HG03442 (cell line): ENCODE measurements around the gene BPTF.
"Not testable (repeated sequence)": the region's sequence is repeated elsewhere in the genome, so short reads cannot be mapped to it uniquely, and the experiment has no call there.

Experiments used
- ATAC-seq: cut with Tn5 transposase; IDR thresholded peaks from one replicate; pipeline ENCODE4 v1.9.1; 2021; ENCODE audit warnings: mild to moderate bottlenecking, moderate library complexity; ENCODE audit not compliant: unreplicated experiment

The BPTF gene

DNA sequence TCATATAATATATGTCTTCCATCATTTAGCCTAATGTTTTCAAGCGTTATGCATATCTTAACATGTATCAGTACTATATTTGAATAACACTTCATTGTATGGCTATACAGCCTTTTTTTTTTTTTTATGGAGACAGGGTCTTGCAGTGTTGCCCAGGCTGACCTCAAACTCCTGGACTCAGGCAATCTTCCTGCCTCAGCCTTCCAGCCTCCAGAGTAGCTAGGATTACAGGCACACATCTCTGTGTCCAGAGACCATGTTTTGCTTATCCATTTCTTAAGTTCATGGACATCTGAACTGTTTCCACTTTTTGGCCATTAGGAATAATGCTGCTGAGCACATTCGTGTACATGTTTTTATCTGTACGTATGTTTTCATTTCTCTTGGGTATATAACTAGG lies 7.8 kb downstream of the BPTF start:
- no peak for ATAC-seq

DNA sequence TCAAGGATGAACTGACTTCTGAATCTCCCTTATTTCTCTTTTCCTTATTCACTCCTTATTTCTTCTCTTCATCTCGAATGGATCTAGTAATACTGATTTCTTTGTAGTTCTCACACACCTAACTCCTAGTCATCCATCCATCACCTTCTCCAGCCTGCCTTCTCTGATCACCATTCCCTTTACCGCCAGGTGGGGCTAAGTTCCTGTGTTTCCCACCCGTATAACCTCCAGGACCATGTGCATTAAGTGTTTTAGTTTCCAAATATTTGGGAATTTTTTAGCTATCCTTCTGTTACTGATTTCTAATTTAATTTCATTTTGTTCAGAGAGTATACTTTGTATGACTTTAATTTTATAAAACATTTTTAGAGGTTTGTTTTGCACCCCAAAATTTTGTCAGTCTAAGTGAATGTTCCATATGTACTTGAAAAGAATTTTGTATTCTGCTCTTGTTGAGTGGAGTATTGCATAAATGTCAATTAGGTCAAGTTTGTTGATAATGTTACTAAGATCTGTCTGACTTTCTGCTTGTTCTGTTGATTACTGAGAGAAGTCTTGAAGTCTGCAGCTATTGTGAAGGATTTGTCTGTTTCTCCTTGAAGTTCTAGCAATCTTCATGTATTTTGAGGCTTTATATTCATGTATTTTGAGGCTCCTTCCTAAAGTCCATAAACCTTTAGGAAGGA lies 8.8 kb downstream of the BPTF start:
- ATAC-seq: no peak

DNA sequence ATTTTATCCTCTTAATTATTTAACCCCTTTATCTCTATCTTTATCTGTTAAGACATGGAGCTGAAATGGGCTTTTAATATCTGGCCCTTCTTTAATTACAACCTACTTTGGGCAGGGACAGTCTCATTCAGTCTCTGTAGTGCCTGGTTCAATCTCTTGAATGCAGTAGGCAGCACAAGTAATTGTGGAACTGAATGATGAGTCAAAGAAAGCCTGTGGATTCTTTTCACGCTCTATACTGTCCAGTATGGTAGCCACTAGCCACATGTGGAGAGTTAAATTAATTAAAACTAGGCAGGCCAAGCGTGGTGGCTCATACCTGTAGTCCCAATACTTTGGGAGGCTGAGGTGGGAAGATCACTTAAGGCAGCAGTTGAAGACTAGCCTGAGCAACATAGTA lies 9.3 kb downstream of the BPTF start:
- no peak for ATAC-seq

DNA sequence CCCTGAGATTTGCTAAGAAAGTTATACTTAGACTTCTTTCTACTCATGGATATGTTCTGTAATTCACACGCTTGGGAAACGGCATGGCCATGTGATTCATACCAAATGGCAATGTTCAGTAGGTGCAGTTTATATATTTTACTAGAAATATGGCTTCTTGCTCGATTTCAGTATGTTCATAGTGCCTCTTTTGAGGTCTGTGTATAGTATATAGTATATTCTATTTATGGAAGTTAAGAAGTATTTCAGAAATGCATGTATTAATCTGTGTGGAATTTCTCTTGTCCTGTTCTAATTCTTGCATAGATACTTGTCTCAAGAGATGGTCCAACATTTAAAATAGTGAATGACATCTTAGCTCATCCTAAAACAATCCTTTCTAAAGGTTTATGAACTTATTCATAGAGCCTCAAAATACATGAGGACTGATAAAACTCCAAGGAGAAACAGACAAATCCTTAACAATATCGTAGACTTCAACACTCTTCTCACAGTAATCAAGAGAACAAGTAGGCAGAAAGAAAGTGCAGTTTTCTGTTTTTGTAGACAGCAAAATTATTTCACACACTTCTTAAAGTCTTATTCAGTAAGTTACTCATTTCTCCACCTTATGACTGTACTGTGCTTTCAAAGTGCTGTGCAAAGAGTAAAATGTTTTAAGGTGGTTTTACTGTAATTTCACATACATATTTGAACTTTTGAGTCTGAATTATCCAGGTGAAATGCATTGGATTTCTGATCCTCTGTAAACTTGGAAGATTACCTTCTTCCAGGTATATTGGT lies 11.1 kb downstream of the BPTF start:
- no peak for ATAC-seq

DNA sequence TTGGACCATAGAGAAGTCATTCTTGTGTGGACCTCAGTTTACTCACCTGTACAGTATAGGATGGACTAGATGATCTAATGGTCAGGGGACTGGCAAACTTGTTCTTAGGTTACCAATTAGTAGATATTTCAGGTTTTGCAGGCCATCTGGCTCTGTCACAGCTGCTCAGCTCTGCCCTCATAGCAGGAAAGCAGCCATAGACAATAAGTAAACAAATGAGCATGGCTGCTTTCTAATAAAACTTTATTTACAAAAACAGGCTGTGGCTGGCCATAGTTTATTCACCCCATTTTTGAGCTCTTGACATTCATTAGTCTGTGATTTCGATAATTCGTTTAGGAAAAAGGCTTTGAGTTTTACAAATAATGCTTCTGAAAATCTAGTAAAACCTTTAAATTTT lies 12.7 kb downstream of the BPTF start:
- ATAC-seq: no peak

DNA sequence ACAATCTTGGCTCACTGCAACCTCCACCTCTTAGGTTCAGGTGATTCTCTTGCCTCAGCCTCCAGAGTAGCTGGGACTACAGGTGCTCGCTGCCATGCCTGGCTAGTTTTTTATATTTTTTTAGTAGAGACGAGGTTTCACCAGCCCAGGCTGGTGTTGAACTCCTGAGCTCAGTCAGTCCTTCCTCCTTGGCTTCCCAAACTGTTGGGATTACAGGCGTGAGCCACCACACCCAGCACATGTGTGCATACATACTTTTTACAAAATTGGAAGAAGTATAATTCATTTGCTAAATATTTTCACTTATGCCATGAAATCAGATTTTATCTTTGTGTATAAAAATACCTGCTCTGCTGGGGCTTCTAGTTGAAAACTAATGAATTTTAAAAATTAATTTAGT lies 13.2 kb downstream of the BPTF start:
- no peak for ATAC-seq

DNA sequence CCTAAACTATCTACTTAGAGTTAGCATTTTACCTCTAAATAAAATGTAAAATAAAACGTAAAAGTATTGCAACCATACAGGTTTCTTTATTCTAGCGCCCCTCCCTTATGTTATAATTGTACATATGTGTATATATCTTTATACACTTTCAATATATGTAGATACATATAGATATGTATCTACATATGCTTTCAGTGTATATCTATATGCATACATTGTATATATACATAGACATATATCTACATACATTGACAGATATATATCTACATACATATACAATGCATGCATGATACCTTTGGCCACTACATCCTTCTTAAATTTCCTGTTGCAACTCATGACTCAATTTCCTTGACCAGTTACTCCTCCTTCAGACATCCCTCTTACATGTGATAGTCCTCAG lies 16.7 kb downstream of the BPTF start:
- no peak for ATAC-seq

DNA sequence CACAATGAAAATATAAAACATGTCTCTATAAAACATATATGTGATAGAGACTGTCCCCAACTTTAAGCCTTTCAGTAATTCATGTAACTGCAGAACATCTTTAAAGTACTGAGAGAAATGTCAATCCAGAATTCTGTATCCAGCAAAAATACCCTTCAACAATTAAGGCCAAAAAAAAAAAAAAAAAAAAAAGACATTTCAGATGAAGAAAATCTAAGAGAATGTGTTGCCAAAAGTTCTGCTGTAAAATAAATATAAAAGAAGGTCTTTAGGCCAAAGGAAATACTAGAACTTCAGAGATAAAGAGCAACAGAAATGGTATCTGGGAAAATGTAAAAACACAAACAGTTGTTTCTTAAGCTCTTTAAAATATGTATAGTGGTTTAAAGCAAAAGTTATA lies 17.3 kb downstream of the BPTF start:
- no peak for ATAC-seq

DNA sequence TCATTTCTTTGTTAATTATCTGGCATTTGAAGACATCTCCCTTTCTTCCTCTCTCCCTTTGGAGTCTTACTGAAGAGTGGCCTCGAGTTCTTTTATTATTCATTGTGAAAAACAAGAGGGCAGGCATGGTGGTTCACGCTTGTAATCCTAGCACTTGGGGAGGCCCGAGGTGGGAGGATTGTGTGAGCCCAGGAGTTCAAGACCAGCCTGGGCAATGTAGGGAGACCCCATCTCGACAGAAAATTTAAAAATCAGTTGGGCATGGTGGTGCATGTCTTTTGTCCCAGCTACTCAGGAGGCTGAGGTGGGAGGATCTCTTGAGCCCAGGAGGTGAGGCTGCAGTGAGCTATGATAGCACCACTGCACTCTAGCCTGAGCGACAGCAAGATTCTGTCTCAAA lies 20.1 kb downstream of the BPTF start:
- ATAC-seq: no peak

DNA sequence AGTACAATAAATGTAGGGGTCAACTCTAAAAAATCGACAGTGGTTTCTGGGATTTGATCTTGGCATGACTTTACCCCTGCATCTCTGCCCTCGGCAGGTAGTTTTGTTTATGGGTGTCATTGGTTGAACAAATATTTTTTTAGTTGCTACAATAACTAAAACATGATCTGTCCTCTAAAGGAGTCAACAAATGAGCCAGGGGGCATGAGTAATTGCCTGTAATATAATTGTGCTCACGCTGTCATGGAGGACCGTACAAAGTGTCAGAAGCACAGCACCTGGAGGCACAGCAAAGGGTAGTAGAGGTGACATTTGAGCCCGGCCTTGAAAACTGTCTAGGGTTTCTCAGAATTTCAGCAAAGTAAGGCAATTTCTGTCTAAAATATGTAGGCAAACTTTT lies 22.9 kb downstream of the BPTF start:
- ATAC-seq: not testable (repeated sequence)

DNA sequence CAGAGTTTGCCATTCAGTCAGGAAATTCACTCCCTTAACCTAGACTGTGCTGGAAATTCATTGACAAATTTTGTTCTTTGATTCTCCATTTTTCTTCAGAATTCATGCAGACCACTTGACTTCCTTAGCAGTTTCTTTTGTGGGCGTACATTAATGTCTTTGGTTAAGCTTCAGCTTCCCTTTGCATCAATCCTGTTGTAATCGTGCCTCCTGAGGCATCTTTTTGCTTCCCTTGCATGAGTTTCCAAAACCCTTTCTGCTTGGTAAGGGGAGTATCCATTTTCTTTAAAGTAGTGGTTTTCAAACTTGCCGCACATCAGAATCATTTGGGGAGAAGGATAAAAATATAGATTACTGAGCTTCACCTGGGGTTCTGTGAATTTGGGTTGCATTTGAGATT lies 23.5 kb downstream of the BPTF start:
- not testable (repeated sequence) for ATAC-seq

DNA sequence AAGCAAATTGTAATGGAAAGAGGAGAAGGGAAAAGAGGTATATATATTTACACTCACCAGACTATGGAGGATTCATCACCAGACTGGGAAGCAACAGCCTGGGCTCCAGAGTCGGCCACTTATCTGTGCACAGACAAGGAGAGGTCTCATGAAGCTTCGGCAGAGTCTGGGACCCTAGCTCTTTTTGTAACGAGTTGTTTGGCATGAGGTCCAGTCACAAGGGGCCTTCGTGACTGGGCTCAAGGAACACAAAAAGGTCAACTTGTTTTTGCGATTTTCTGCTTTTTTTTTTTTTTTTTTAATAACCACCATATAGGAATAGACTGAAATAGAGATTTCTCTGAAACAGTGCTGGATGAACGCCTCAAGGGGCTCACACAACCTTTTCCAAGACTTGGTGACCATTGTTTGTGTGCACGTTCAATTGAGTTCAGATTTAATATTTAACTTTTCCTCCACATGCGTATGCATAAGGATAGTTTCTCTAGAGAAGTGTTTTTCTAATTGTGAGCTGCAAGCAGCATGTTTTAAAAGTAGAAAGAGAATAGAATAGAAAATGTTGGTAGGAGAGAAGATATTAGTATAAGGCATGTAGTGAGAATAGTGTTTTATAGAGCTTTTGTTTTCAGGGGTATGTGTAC lies 25.8 kb downstream of the BPTF start:
- no peak for ATAC-seq

DNA sequence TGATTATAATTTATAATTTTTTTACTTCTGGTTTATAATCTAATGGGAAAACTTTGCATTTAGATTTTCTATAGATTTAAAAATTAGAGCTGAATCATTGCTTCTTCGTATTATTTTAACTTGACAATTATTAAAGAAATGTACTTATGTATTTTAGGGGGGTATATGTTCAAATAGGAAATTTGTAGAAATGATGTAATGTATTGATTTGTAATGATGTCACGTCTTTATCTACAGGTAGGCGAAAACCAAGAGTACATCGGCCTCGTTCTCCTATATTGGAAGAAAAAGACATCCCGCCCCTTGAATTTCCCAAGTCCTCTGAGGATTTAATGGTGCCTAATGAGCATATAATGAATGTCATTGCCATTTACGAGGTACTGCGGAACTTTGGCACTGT lies 28.4 kb downstream of the BPTF start:
- no peak for ATAC-seq

DNA sequence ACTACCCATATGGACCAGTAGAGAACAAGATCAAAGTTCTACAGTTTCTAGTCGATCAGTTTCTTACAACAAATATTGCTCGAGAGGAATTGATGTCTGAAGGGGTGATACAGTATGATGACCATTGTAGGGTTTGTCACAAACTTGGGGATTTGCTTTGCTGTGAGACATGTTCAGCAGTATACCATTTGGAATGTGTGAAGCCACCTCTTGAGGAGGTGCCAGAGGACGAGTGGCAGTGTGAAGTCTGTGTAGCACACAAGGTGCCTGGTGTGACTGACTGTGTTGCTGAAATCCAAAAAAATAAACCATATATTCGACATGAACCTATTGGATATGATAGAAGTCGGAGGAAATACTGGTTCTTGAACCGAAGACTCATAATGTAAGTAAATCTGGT lies 29.1 kb downstream of the BPTF start:
- no peak for ATAC-seq

DNA sequence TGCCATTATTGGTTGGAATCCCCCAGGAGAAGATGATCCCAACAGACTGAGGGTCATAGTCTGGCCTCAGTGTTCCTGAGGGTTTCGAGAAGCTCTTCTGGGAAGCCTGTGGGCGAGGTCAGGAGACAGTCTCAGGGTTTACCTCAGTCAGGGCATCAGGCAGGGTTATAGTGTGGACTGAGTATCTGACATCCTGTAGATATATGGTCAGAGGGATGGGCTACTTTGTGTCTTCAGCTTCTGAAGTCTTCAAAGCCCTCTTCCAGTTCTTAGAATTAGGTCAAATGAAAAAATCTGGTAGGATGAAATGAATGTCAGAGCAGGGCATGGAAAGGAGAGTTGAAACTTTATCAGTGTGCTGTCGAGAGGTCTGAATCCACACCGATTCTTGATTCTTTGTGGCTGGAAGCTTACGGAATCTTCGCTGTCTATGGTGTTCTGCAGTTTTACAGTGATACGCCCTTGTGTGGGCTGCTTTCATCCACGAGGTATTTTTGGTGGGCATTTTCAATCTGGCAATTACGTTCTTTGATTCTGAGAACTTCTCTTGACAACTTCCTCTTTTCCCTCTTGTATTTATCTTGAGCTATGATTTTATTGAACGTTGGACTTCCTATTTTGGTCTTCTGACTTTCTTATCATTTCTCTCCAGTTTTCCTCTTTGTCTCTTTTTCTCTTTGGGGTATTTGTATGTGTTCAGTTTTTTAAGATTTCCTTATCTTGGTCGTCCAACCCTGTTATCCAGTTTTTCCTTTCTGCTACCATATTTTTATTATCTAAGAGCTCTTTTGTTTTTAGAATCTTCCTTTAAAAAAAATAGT lies 30.4 kb downstream of the BPTF start:
- ATAC-seq: no peak

DNA sequence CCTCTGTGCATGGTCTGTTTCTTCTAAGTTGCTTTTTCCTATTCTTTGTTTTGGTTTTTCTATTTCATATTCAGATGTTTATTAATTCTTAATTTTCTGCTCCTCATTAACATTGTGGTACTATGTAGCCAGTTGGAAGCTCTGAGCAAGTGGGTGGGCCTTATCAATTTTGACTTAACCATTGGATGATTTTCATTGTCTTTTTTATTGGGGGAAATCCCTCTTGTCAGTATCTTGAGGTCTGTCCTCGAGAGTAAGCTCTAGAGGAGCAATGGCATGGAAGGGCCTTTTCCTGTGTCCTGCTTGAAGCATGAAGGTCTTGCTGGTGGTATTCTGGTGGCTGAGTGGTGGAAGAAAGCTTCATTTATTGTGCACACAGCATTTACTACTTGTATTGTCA lies 31.1 kb downstream of the BPTF start:
- ATAC-seq: not testable (repeated sequence)

DNA sequence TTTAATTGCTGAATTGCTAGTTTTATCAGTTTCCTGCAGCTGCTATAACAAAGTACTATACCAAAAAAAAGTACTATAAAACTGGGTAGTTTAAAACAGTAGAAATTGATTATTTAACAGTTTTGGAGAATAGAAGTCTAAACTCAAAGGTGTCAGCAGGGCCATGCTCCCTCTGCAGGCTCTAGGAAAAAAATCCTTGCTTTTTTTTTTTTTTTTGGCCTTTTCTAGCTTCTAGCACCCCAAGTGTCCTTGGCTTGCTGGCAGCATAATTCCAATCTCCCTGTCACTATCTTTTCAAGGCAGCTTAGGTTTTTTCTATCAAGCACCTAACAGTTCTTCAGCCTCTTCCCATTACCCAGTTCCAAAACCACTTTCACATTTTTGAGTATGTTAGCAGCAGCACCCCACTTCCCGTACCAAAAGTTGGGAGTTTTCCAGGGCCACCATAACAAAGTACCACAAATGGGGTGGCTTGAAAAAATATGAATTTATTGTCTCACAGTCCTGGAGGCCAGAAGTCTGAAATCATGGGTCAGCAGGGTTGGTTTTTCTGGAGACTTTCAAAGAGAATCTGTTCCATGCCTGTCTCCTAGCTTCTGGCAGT lies 37.4 kb downstream of the BPTF start:
- ATAC-seq: no peak

DNA sequence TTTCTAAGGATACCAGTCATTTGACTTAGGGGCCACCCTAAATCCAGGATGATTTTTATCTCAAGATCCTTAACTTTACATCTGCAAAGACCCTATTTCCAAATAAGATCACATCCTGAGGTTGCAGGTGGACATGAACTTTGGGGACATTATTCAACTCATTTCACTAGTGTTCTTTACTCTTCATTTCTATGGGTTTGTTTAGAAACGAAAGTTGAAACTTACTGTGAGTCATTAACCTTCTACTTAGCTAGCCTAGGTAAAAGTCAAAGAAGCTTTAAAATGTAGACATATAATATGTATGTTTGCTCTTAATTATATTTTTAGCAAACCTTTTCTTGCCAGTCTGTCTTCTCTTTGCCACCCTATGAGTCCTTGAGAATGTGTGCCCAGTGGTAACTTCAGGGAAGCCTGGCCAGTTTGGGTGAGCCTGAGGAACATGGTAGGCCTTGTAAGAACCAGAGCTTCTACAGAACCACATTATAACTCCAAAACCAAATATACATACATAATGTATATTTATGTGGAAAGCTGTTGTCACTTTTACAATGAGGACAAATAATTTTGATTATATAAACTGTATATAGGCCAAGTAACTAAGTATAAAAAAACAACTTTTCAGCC lies 38.4 kb downstream of the BPTF start:
- no peak for ATAC-seq

DNA sequence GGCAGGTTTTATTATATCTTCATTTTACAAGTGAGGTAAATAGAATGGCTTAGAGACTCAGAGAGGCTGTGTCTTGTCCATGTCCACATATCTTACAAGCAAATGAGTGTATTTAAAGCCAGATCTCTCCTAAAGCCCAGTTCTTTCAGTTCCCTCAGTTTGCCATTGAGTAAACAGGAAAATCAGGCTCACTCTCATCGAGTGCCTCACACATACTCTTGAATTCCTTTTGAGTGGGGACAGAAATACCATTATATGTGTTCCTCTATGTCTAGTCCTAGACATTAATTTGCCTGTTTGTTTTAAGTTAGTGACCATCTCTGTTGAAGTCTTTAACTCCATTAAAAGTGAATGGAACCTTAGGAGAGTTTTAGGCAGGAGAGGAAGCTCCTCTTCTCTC lies 40.1 kb downstream of the BPTF start:
- no peak for ATAC-seq

DNA sequence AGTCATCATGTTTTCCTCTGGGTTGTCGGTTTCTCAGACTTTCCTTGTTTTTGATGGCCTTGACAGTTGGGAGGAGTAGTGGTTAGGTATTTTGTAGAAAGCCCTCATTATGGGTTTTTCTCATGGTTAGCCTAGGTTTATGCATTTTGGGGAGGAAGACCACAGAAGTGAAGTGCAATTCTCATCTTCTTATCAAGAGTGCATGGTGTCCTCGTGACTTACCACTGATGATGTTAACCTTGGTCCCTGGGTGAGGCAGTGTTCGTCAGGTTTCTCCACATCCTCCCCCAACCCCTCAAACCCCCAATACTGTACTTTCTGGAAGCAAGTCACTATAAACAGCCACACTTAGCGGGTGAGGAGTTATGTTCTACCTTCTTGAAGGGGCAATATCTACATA lies 42.3 kb downstream of the BPTF start:
- no peak for ATAC-seq

DNA sequence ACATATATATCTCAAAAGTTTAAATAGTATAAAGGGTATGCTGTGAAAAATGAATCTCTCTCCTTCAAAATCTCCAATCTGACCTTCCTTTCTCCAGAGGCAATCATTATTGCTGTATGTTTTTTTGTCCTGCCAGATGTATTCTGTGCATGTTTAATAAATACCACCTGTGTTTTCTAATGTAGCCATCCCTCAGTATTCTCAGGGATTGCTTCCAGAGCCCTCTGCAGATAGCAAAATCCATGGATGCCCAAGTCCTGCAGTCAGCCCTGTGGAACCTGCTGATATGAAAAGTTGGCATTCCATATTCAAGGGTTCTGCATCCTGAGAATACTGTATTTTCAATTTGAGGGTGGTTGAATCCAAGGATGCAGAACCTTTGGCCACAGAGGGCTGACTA lies 42.9 kb downstream of the BPTF start:
- no peak for ATAC-seq
